HepG2 (cell line): Measurements from ENCODE around the gene VSIG8.

Experiments used
- JUN ChIP-seq: sonication (generic); formaldehyde crosslinking; IDR thresholded peaks from 2 replicates; pipeline ENCODE4 v1.4.0; 2020; ENCODE audit warnings: mild to moderate bottlenecking, missing genetic modification reagents
- SIN3A ChIP-seq: IDR thresholded peaks from 2 replicates; pipeline ENCODE4 v1.6.1; 2011; ENCODE audit warnings: low read depth, mild to moderate bottlenecking, control low read depth, low read length, borderline replicate concordance

- TF ChIP-seq JUN (CRISPR knock-in tag) (no peak), SIN3A (no peak)
Observed at GRCh38 chr1:159879136-159879535, 16.7 kb upstream of the VSIG8 start.
